Skeletal muscle satellite cell (primary cell): ENCODE data around the gene AMIGO2.
"Not testable (repeated sequence)": the region's sequence is repeated elsewhere in the genome, so short reads cannot be mapped to it uniquely, and the experiment has no call there.

Experiments
- H3K27me3 ChIP-seq: 2 replicates; pipeline ENCODE4 v1.7.0; 2013; ENCODE audit warnings: low read length; ENCODE audit not compliant: control insufficient read depth, insufficient read depth
- H3K36me3 ChIP-seq: 2 replicates; pipeline ENCODE4 v1.7.0; 2013; ENCODE audit warnings: mild to moderate bottlenecking, control low read depth, low read length; ENCODE audit not compliant: insufficient read depth
- H3K4me1 ChIP-seq: 2 replicates; pipeline ENCODE4 v1.7.0; 2013; ENCODE audit warnings: low read length; ENCODE audit not compliant: control insufficient read depth, insufficient read depth
- H3K4me2 ChIP-seq: 2 replicates; pipeline ENCODE4 v1.7.0; 2013; ENCODE audit warnings: mild to moderate bottlenecking, low read length
- H3K4me3 ChIP-seq: 2 replicates; pipeline ENCODE4 v1.7.0; 2013; ENCODE audit warnings: low read length
- H3K9ac ChIP-seq: 2 replicates; pipeline ENCODE4 v1.7.0; 2013; ENCODE audit warnings: mild to moderate bottlenecking, low read depth, low read length, moderate library complexity
- H3K9me3 ChIP-seq: replicated peaks from 2 replicates; pipeline ENCODE4 v1.7.0; 2013; ENCODE audit warnings: mild to moderate bottlenecking, control low read depth, low read length

AMIGO2 gene

DNA sequence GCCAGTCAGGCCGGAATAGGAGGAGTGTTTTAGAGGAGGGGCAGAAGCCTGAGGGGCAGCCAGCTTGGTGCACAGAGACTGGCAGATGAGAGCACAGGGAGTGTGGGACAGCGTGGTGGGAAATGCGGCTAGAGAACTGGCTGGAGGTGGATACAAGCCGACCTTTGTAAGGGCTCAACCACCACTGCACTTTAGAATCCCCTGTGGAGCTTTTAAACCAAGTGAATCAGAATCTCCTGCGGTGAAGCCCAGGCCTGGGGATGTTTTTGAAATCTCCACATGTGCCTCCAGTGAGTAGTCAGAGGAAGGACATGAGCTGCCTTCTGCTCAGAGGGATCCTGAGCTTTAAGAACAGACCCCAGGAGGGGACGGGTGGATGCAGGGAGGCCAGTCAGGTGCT is 11.2 kb downstream of the AMIGO2 start:
- H3K4me3 ChIP-seq, result no peak overlapping the region
- H3K4me2 ChIP-seq, result no peak overlapping the region
- H3K4me1 ChIP-seq, result no peaks in the 10 kb centered on the region
- no peaks in the 10 kb centered on the region for H3K27me3 ChIP-seq
- H3K9ac ChIP-seq, result no peak overlapping the region
- no peaks in the 10 kb centered on the region for H3K9me3 ChIP-seq
- no peaks in the 10 kb centered on the region for H3K36me3 ChIP-seq

DNA sequence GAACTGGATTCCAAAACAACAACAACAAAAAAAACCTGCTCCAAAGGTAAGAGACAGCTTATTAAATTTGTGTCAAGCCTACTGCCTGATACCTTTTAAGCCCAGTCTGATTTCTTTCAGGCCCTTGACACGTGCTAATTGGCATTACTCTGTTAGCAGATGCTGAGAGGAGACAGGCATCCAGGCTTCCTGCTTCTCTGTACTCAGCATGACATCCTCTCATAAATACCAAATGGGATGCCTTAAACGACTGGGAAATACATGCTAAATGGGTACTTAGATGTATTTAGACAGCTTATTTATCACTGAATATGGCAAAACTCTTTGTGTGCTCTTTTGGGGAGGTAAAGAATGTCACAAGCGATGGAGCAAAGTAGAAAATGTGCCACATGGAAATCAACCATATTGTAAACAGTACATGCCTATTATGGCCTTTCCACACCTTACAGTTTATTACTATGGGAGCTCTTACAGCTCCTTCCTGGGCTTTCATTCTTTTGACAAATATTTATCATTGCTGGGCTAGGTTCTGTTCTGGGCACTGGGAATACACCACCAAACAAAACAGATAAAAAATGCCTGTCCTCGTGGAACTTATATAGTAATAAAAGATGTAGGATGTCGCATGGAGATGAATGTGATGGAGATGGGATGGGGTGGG is 11.9 kb downstream of the AMIGO2 start:
- no peak overlapping the region for H3K9ac ChIP-seq
- H3K4me2 ChIP-seq, result no peak overlapping the region
- no peaks in the 10 kb centered on the region for H3K4me1 ChIP-seq
- no peak overlapping the region for H3K4me3 ChIP-seq
- no peaks in the 10 kb centered on the region for H3K36me3 ChIP-seq
- no peaks in the 10 kb centered on the region for H3K27me3 ChIP-seq
- H3K9me3 ChIP-seq, result no peaks in the 10 kb centered on the region

DNA sequence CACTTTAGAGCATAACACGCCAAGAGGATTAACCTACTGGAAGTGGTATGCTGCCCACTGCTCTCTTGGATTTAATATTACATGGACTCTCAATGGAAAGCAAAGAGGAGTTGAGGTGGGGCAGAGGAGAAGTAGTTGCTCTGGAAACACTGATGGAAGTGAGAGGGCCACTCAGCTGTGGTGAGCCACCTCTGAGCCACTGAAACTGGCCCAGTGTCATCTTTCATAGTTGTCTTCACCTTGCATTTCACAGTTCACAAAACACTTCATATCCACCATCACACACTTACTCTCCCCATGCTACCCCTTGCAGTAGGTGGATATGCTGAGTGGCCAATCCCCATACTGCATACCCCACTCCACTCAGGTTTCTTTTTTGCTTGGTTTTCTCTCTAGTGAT is 12.6 kb downstream of the AMIGO2 start:
- Histone ChIP-seq H3K27me3 (no peaks in the 10 kb centered on the region), H3K36me3 (no peaks in the 10 kb centered on the region), H3K4me2 (no peak overlapping the region), H3K9me3 (no peaks in the 10 kb centered on the region), H3K4me1 (no peaks in the 10 kb centered on the region), H3K9ac (no peak overlapping the region), H3K4me3 (no peak overlapping the region)

DNA sequence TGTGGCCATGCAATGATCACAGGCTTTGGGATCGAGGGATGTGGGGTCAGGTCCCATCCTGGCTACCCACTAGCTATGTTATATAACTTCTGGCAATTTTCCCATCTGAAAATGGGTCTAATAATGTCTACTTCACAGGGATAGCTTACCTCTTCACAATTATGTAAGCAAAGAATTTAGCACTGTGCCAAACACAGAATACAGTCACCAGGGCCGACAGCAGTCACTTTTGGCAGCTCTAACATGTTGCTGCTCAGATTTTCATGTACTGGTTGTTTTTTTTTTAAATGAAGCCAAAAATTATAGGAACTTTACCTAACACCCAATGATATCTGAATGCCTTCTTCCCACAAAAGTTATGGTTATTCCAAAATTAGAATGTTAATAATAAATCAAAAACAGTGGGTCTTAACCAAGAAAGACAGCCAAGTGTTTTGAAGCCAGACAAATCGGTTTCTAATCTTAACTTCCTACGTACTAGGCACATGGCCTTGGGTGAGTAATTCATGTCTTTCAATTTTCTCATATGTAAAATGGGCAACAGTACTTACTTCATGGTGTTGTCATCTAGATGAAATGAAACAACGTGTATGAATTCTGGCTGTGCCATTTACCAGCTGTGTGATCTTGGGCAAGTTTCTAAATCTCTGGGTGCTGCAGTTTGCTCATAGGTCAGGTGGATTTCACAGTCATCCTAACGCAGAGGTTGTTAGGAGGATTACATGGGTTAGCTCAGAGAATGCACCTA is 13.3 kb downstream of the AMIGO2 start:
- H3K4me1 ChIP-seq, result no peaks in the 10 kb centered on the region
- no peak overlapping the region for H3K4me2 ChIP-seq
- no peaks in the 10 kb centered on the region for H3K9me3 ChIP-seq
- H3K36me3 ChIP-seq, result no peaks in the 10 kb centered on the region
- no peak overlapping the region for H3K9ac ChIP-seq
- no peak overlapping the region for H3K4me3 ChIP-seq
- no peaks in the 10 kb centered on the region for H3K27me3 ChIP-seq

DNA sequence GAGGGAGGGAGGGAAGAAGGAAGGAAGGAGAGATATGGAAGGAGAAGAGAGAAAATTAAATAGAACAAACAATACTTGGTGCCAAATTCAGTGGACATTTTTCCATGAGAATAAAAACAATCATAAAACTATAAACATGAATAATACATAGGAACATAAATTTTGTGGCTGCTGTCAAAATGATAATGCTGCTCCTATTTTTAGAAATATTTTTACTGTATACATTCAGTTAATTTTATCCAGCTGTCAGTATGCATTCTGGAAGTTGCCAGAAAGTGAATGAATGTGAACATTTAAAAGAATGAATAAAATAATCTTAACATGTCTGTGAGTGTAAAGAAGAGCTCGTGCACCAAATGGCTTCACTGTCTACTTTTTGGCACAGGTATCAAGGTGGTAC is 14.2 kb downstream of the AMIGO2 start:
- Histone ChIP-seq H3K36me3 (no peaks in the 10 kb centered on the region), H3K27me3 (no peaks in the 10 kb centered on the region), H3K9me3 (no peaks in the 10 kb centered on the region), H3K4me3 (no peak overlapping the region), H3K4me1 (no peaks in the 10 kb centered on the region), H3K4me2 (no peak overlapping the region), H3K9ac (no peak overlapping the region)

DNA sequence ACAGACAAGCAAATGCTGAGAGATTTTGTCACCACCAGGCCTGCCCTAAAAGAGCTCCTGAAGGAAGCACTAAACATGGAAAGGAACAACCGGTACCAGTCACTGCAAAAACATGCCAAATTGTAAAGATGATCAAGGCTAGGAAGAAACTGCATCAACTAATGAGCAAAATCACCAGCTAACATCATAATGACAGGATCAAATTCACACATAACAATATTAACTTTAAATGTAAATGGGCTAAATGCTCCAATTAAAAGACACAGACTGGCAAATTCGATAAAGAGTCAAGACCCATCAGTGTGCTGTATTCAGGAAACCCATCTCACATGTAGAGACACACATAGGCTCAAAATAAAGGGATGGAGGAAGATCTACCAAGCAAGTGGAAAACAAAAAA is 21.1 kb downstream of the AMIGO2 start:
- H3K9me3 ChIP-seq, H3K9ac ChIP-seq, H3K4me3 ChIP-seq, H3K4me1 ChIP-seq, H3K36me3 ChIP-seq, H3K4me2 ChIP-seq, H3K27me3 ChIP-seq: not testable (repeated sequence)

DNA sequence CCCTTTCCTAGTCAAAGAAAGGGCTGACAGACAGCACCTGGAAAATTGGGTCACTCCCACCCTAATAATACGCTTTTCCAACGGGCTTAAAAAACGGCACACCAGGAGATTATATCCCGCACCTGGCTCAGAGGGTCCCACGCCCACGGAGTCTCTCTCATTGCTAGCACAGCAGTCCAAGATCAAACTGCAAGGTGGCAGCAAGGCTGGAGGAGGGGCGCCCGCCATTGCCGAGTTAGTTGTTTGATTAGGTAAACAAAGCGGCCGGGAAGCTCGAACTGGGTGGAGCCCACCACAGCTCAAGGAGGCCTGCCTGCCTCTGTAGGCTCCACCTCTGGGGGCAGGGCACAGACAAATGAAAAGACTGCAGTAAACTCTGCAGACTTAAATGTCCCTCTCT is 22.8 kb downstream of the AMIGO2 start:
- not testable (repeated sequence) for H3K4me2 ChIP-seq, H3K27me3 ChIP-seq, H3K4me3 ChIP-seq, H3K36me3 ChIP-seq, H3K4me1 ChIP-seq, H3K9ac ChIP-seq, H3K9me3 ChIP-seq

DNA sequence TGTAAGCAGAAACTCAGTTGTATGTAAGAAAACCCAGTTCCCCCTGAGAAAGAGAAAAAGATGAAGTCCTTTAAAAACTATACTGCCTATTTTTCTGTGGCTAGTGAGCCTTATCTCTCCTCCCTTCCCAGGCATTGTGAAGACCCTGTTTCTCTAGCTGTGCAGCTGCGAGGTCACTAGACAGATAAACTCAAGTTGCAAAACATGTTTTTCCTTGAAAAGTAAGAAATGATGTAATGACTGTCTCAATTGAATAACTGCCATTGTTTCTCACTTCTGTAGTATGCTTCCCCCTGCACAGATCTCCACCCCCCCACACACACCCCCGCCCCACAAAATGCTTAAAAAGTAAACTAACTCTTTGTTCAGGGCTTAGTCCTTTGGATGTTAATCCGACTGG is 23.9 kb downstream of the AMIGO2 start:
- not testable (repeated sequence) for H3K36me3 ChIP-seq, H3K9me3 ChIP-seq, H3K9ac ChIP-seq, H3K4me1 ChIP-seq, H3K4me3 ChIP-seq, H3K27me3 ChIP-seq, H3K4me2 ChIP-seq

DNA sequence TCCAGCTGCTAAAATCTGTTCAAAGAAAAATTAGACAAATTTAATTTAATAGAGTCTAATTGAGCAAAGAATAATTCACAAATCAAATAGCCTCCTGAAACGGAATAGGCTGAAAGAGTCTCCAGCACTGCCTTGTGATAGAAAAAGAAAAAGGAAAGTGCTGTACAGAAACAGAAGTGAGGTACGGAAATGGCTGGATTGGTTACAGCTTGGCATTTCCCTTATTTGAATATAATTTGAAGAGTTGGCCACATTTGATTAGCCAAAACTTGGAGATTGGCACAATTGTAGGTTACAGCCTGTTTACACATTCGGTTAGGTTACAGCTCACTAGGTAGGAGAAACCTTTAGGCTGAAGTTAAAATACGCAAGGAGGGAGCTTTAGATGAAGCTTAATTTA is 25.1 kb downstream of the AMIGO2 start:
- H3K36me3 ChIP-seq, result no peaks in the 10 kb centered on the region
- no peaks in the 10 kb centered on the region for H3K27me3 ChIP-seq
- no peaks in the 10 kb centered on the region for H3K4me1 ChIP-seq
- H3K9me3 ChIP-seq, result no peaks in the 10 kb centered on the region
- no peak overlapping the region for H3K4me3 ChIP-seq
- H3K4me2 ChIP-seq, result no peak overlapping the region
- H3K9ac ChIP-seq, result no peak overlapping the region

DNA sequence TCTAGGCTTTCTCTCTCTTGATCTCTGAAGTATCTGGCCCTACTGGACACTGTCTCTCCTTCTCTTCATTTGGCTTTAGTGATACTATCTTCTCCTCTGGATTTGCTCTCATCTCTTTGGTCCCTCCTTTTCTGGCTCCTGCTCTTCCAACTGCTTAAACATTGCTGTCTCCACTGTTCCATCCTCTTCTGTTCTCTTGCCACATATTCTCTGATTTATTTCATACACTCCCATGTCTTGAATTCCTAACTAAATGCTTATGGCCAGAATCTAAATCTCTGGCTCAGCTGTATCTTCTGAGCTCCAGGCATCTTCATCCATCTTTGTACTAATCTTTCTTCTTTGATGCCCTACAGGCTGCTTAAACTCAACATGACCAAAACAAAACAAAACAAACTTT is 25.8 kb downstream of the AMIGO2 start:
- Histone ChIP-seq H3K27me3 (no peaks in the 10 kb centered on the region), H3K36me3 (no peaks in the 10 kb centered on the region), H3K9ac (no peak overlapping the region), H3K4me3 (no peak overlapping the region), H3K4me1 (no peaks in the 10 kb centered on the region), H3K9me3 (no peaks in the 10 kb centered on the region), H3K4me2 (no peak overlapping the region)

DNA sequence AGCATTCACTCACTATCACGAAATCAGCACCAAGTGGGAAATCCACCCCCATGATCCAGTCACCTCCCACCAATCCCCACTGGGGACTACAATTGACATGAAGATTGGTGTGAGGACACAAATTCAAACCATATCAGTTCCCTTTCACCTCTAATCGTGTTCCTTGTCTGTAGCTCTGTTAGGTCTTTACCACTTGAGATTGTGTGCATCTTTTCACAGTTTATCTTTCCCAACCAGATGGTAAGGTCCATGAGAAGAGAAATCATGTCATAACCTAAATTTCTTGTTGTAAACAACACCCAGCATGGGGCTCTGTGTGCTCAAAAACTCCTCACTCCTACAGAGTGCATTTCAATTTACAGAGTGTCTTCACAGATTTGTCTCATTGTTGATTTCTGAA is 27.5 kb downstream of the AMIGO2 start:
- Histone ChIP-seq H3K27me3 (no peaks in the 10 kb centered on the region), H3K4me1 (no peaks in the 10 kb centered on the region), H3K4me2 (no peak overlapping the region), H3K4me3 (no peak overlapping the region), H3K36me3 (no peaks in the 10 kb centered on the region), H3K9ac (no peak overlapping the region), H3K9me3 (no peaks in the 10 kb centered on the region)

DNA sequence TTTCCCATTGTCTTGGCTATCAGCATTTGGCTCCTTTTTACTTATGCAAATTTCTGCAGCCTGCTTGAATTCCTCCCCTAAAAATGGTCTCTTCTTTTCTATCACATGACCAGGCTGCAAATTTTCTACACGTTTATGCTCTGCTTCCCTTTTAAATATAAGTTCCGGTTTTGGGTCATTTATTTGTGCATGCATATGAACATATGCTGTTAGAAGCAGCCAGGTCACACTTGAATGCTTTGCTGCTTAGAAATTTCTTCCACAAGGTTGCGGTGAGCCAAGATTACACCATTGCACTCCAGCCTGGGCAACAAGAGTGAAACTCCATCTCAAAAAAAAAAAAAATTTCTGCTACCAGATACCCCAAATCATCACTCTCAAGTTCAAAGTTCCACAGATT is 28.5 kb downstream of the AMIGO2 start:
- not testable (repeated sequence) for H3K9me3 ChIP-seq

More for the DNA sequence above, 28.5 kb downstream of the AMIGO2 start:
- not testable (repeated sequence) for H3K4me2 ChIP-seq, H3K27me3 ChIP-seq, H3K36me3 ChIP-seq, H3K9ac ChIP-seq, H3K4me1 ChIP-seq, H3K4me3 ChIP-seq
